ENCODE data around the gene CORT.

CORT gene

DNA sequence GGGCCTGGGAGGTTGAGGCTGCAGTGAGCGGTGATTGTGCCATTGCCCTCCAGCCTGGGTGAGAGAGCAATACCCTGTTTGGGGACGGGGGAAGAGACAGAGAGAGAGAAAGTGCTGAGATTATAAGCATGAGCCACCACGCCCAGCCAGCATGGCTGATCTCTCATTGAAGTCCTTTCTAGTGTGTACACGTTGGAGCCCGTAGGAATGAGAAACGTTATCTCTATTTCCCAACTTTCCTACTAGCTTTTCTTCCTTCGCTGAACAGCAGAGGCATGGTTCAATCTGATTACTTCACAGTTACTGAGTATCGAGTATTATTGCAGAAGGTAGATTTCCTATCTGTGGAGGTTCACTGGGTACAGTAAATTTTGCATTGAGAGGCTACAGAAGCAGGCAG, 29.5 kb downstream of the CORT start:
- no peak overlapping the region for H3K4me3 ChIP-seq (ENCODE audit: low read depth, low read length)
- TF ChIP-seq CTCF (IDR thresholded peaks at IDR 0.05; ENCODE audit: borderline replicate concordance, insufficient read depth, low read depth, low read length), result no peak

DNA sequence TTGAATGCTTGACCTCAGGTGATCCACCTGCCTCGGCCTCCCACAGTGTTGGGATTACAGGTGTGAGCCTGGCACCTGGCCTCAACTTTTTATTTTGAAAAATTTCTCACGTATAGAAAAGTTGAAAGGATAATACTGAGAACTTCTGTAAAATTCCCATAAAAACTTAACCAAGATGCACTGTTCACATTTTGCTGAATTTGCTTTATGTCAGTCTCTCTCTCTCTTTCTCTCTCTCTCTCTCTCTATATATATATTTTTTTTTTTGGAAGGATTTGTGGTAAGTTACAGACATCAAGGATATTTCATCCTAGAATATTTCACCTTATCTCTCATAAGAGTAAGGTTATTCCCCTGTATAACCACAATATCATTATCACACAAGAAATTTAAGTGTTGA, 30.8 kb downstream of the CORT start:
- TF ChIP-seq CTCF (IDR thresholded peaks at IDR 0.05; ENCODE audit: borderline replicate concordance, insufficient read depth, low read depth, low read length), result no peak
- H3K4me3 ChIP-seq (ENCODE audit: low read depth, low read length), result no peak overlapping the region

GRCh38 chr1:10484521-10484920, 34.7 kb downstream of the CORT start:
- H3K4me3 ChIP-seq (ENCODE audit: low read depth, low read length), result no peak overlapping the region
- no peak for TF ChIP-seq CTCF (IDR thresholded peaks at IDR 0.05; ENCODE audit: borderline replicate concordance, insufficient read depth, low read depth, low read length)

GRCh38 chr1:10489291-10490055, 39.6 kb downstream of the CORT start:
- H3K4me3 ChIP-seq (ENCODE audit: low read depth, low read length), result no peak overlapping the region
- TF ChIP-seq CTCF (IDR thresholded peaks at IDR 0.05; ENCODE audit: borderline replicate concordance, insufficient read depth, low read depth, low read length), result no peak

GRCh38 chr1:10490286-10490970, 40.6 kb downstream of the CORT start:
- no peak for TF ChIP-seq CTCF (IDR thresholded peaks at IDR 0.05; ENCODE audit: borderline replicate concordance, insufficient read depth, low read depth, low read length)
- H3K4me3 ChIP-seq (ENCODE audit: low read depth, low read length), result no peak overlapping the region

DNA sequence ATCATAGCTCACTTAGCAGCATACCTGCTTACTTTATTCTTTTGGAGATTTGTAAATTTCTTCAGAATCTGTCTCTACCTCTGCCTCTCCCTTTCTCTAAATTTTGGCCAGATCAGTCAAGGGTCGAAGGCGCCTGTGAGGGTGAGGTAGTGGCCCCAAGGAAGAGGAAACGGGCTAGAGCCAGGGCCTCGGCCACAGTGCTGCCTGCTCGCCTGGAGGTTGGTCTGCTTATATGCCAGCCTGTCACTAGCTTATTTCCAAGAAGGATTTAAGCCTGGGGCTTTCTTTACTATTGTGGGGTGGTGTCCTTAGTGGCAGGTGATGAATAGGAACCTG, 44.6 kb downstream of the CORT start:
- no peak for TF ChIP-seq CTCF (IDR thresholded peaks at IDR 0.05; ENCODE audit: borderline replicate concordance, insufficient read depth, low read depth, low read length)
- no peak overlapping the region for H3K4me3 ChIP-seq (ENCODE audit: low read depth, low read length)
